ENCODE results near the gene WBP1L.
"Not testable (repeated sequence)": the region's sequence is repeated elsewhere in the genome, so short reads cannot be mapped to it uniquely, and the experiment has no call there.

The WBP1L gene

DNA sequence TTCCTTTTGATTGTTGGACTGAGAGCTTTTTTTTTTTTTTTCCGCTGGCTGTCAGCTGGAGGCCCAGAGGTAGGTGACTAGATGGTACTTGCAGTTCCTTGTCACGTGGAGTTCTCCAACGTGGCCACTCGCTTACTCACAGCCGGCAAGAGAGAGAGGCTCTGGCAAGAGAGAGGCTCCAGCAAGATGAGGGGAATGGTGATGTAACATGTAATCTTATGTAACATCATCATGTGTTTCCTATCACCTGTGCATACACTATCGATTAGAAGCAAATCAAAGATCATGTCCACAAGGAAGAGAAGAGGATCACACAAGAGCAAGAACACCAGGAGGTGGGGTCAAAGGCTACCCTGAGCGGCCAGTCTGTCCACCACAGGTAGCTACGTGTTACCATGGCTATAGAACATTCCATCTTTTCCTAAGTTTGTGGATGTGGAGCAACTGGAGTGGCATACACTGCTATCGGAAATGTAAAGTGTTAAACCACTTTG is 106.3 kb downstream of the WBP1L start:
- DNase-seq: no peak

- DNase-seq: not testable (repeated sequence)
Observed at GRCh38 chr10:102853237-102853636, 109.5 kb downstream of the WBP1L start.

GRCh38 chr10:102855731-102856436 is 112.1 kb downstream of the WBP1L start:
- DNase-seq: not testable (repeated sequence)

DNA sequence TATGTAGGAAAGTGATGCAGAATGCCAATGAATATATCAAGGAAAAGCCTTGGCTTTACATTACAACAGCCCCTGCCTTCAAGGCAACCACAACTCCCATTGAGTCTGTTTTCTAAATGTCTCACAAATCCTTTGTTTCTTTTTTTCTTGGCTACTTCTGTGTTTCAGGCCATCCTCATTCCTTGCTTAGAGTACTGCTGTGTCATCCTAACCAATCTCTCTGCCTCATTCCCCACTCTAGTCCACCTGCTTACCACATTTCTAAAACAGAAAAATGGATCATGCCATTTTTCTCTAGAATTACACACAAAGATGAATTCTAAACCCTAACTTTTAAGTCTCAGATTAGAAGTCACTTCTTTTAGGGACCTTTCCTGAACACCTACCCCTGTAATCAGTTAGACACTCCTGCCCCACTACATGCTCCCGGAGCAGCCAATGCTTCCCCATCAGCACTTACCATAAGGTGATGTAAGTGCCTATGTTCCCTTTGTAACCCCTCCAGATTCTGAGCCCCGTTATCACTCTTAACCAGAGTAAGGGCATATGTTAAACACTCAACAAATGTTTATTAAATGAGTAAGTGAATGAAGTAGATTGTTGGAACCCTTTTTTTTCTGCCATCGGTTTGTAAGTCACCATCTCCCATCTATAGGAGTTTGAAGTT is 113.1 kb downstream of the WBP1L start:
- no peak for DNase-seq

GRCh38 chr10:102859911-102860310 is 116.2 kb downstream of the WBP1L start:
- peak; percentile 5 for DNase-seq

DNA sequence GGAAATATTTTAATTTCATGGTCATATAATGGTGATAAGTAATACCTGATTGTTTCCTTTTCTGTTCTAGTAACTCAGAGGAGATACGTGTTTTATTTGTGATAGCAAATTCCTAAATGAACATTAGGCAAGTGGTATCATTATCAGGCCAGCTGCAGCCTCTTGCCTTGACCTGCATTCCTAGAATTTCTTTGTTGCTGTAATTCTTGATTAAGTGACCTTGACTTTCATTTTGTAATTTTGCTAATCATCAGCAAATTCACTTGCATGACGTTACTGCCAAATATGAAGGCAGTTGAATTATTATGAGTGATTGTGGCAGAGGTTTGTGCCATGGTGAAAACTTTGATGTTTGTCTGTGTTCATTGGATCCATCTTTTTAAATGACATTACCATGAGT is 119.9 kb downstream of the WBP1L start:
- DNase-seq: no peak

- DNase-seq: no peak
Observed at GRCh38 chr10:102865620-102866019, 121.9 kb downstream of the WBP1L start.

All from NCI-H2029 (cell line).